GM18907 (cell line): ENCODE measurements around the gene EDC3.
"Not testable (repeated sequence)": the region's sequence is repeated elsewhere in the genome, so short reads cannot be mapped to it uniquely, and the experiment has no call there.

Experiments used
- ATAC-seq: cut with Tn5 transposase; IDR thresholded peaks from one replicate; pipeline ENCODE4 v1.9.1; 2021; ENCODE audit warnings: mild to moderate bottlenecking, moderate library complexity; ENCODE audit not compliant: unreplicated experiment

Gene EDC3

GRCh38 chr15:74695597-74696397 is at the start of gene EDC3:
TSS of gene EDC3 (minus strand) at chr15:74696024. CDS start at chr15:74675124, 20,900 bp downstream.
- ATAC-seq: peak; percentile 82

- ATAC-seq: no peak
These were observed 46.6 kb upstream of the EDC3 start for GRCh38 chr15:74742422-74742821.

- not testable (repeated sequence) for ATAC-seq
These were observed 42.4 kb upstream of the EDC3 start for GRCh38 chr15:74738239-74738638.

- no peak for ATAC-seq
These were observed 39.5 kb upstream of the EDC3 start for GRCh38 chr15:74735305-74735704.

- ATAC-seq: no peak
These were observed 37.4 kb upstream of the EDC3 start for GRCh38 chr15:74733269-74733668.

GRCh38 chr15:74732846-74733245 is 37.0 kb upstream of the EDC3 start:
- ATAC-seq: no peak

GRCh38 chr15:74730619-74731316 is 34.9 kb upstream of the EDC3 start:
- no peak for ATAC-seq

GRCh38 chr15:74729372-74729771 is 33.5 kb upstream of the EDC3 start:
- not testable (repeated sequence) for ATAC-seq

- not testable (repeated sequence) for ATAC-seq
These were observed 32.9 kb upstream of the EDC3 start for GRCh38 chr15:74728699-74729098.

- ATAC-seq: no peak
These were observed 31.9 kb upstream of the EDC3 start for GRCh38 chr15:74727727-74728126.

GRCh38 chr15:74726774-74727164 is 30.9 kb upstream of the EDC3 start:
- no peak for ATAC-seq

- ATAC-seq: peak; percentile 55
These were observed 30.3 kb upstream of the EDC3 start for GRCh38 chr15:74725845-74726773.

GRCh38 chr15:74725225-74725774 is 29.5 kb upstream of the EDC3 start, which contains the start of gene CYP1A1:
TSS of gene CYP1A1 (minus strand) at chr15:74725528. CDS start at chr15:74723097, 2,431 bp downstream.
- ATAC-seq: no peak

- no peak for ATAC-seq
These were observed 28.9 kb upstream of the EDC3 start for GRCh38 chr15:74724570-74725224.

- ATAC-seq: no peak
These were observed 28.0 kb upstream of the EDC3 start for GRCh38 chr15:74723754-74724334.

GRCh38 chr15:74723187-74723586 is 27.4 kb upstream of the EDC3 start:
- no peak for ATAC-seq

- ATAC-seq: no peak
These were observed 26.8 kb upstream of the EDC3 start for GRCh38 chr15:74722591-74722990.

- no peak for ATAC-seq
These were observed 20.8 kb upstream of the EDC3 start for GRCh38 chr15:74716651-74717050.

GRCh38 chr15:74712311-74712710 is 16.5 kb upstream of the EDC3 start:
- ATAC-seq: no peak
